HG03354 (cell line): ENCODE data around the gene CITED2.

Source experiments
- ATAC-seq: cut with Tn5 transposase; IDR thresholded peaks from one replicate; pipeline ENCODE4 v1.9.1; 2021; ENCODE audit warnings: mild to moderate bottlenecking; ENCODE audit not compliant: unreplicated experiment, poor library complexity, severe bottlenecking

CITED2 gene

DNA sequence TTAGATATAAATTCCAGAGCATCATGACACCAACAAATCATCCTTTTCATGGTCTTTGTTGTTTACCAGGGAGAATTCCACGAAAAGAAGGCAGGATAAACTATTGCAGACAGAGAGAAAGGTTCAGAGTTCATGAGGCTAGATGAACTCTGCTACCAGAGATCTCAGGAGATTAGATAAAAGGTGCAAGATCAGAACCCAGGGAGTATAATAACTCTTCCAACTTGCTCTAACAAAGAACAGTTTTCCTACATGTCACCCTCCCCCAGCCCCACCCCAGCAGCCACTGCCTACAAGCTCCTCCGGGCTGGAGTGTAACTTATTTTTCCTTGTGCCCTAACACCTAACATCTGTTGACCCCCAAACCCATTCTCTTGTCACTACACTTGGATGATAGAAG, 13.9 kb upstream of the CITED2 start:
- no peak for ATAC-seq

- no peak for ATAC-seq
Observed at GRCh38 chr6:139386404-139386803, 12.0 kb upstream of the CITED2 start.

DNA sequence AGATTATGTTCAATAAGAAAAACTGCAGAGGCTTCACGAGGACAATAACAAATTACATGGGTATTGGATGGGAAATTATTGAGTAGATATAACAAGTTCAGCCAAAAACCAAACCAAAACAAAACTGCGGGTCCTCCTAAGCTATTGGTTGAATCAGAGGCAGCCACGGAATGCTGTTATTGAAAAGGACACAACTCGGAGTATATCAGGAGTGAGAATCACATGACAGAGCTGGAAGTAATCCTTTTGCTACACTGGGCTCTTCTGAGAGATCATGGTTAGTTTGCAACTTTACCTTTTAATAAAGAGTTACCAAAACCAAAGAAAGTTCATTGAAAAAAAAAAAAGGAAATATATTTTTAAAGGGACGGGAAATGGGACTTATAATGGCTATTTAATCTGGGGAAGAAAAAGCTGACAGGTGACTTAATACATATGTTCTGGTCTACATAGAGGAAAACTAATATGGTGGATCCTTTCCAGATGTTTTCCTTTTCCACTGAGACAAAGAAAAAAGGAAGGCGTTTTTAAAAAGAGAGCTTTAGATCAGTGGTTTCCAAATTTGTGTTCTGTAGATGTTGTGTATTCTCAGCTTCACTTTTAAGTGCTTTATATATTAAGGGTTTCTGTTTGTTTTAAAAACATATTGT, 6.9 kb upstream of the CITED2 start:
- no peak for ATAC-seq

DNA sequence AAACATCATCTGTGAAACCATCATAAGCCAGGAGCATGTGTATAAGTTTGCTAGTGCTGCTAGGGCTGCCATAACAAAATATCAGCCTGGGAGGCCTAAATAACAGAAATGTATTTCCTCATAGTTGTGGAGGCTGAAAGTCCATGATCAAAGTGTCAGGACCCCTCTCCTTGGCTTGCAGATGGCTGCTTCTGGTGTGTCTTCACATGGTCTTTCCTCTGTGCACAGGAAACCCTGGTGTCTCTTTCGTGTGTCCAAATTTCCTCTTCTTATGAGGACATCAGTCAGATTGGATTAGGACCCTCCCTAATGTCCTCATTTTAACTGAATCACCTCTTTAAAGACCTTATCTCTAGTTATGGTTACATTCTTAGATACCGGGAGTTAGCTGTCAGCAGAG, 6.2 kb upstream of the CITED2 start:
- no peak for ATAC-seq

GRCh38 chr6:139380168-139380567, 5.7 kb upstream of the CITED2 start:
- no peak for ATAC-seq

GRCh38 chr6:139378882-139379341, 4.5 kb upstream of the CITED2 start:
- ATAC-seq = no peak

GRCh38 chr6:139378226-139378625, 3.8 kb upstream of the CITED2 start:
- ATAC-seq = no peak

- ATAC-seq = no peak
Observed at GRCh38 chr6:139376604-139377218, 2.3 kb upstream of the CITED2 start.

GRCh38 chr6:139376017-139376330, 1.5 kb upstream of the CITED2 start:
- no peak for ATAC-seq

DNA sequence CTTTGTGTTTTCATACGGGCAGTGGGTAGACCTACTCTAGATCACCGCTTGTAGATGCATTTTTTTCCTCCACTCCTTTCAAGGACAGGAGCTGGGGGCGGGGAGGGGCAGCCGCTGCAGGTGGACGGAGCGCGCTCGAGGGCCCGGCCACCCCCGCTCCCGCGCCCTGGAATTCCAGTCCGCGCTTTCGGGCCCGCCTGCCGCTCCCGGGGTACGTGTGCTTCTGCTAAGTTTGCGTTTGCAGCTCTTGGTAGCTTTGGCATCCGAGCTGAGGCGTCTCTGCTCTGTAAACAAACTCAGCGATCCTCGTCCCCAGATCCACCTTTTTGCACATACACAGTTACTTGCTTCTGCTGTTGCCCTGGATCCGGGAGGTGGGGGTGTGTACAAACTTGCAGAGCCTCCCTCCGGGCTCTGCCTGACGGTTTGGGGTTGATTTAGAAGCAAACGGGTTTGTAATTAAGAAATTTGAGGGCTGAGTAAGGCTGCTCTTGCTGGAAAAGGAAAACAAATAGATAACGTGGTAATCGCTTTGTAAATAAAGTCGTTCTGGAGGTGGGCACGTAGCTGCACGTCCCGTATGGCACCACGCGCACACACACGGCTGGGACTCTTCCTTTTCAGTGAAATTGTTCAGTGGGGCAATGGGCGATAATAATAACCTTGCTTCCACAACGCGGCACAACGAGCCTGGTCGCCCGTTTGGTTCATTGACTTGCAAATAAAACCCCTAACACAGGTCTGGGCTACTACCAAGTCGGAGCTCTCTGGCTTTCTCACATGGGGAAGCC, 973 bp upstream of the CITED2 start:
- peak; percentile 58 for ATAC-seq

DNA sequence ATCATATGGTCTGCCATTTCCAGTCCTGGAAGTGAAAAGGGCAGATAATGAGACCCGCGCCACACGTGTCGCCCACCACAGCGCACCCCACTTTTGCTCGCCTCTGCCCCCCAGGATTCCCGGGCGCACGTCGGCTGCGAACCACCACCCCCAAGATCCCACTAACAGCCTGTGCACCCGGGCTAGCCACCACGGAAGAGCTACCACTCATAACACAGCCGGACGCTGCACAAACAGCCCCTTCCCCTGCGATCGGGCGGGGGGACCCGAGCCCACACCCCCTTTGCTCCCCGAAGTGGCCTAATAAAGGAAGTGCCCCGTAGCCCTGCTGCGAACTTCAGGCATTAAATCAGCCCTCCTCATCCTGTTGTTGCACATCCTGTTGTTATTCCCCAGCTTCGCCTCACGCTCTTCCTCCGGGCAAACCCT, 506 bp downstream of the CITED2 start:
- ATAC-seq = peak; percentile 7

DNA sequence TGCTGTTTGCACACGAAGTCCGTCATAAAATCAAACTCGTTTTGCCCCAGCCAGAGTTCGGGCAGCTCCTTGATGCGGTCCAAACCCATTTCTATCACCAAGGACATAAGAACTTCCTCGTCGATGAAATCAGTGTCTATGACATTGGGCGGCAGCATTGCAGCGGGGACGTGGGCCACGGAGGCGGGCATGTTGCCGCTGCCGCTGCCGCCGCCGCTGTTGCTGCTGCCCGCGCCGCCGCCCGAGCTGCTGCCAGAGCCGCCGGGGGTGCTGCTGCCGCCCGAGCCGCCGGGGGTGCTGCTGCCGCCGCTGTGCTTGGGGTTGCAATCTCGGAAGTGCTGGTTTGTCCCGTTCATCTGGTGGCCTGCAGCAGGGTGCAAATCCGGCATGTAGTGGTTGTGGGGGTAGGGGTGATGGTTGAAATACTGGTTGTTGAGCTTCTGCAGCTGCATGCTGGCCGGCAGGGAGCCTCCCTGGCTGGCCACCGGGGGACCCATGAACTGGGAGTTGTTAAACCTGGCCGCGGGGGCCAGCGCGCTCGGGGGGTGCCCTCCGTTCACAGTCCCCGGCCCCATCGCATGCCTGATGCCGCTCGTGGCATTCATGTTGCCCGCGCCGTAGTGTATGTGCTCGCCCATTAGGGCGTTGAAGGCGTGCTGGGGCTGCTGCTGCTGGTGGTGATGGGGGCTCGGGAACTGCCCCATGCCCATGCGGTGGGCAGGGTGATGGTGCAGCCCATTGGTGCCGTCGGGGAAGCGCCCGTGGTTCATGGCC, 1.1 kb downstream of the CITED2 start:
- ATAC-seq = peak; percentile 38

GRCh38 chr6:139372326-139373153, 1.9 kb downstream of the CITED2 start:
- ATAC-seq = no peak

DNA sequence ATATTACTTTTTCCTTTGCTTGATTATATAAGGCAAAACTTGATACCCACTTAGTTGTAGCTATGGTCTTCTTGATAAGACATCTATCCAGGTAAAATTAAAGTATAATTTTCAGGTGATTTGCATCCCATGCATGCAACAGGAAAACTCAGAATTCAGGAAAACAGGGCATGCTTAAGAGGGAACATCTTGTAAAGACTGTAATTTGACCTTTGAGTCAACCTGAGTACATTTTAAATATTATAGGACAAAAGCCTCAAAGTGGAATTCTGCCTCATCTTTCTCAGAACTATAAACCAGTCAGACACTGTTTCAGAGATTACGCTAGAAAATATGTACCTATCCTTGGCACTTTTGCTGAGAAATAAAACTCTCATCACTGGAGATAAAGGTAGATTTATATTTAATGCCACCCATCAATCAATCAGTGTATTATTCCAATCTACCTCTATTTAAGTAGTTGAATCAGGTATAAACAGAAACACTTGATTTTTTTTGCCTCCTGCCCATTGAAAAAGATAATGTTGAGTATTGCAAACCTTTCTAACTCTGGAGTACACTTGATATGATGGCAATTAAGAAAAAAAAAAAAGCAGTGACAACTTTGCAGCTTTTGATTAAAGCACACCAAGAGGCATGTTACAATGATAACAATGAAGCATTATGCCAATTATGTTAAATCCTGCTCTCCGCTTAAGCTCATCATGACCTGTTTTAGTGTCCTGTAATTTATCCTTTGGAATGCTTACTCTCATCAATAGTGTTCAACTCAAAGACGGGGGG, 2.8 kb downstream of the CITED2 start:
- no peak for ATAC-seq

GRCh38 chr6:139370999-139371345, 3.5 kb downstream of the CITED2 start:
- ATAC-seq = no peak

DNA sequence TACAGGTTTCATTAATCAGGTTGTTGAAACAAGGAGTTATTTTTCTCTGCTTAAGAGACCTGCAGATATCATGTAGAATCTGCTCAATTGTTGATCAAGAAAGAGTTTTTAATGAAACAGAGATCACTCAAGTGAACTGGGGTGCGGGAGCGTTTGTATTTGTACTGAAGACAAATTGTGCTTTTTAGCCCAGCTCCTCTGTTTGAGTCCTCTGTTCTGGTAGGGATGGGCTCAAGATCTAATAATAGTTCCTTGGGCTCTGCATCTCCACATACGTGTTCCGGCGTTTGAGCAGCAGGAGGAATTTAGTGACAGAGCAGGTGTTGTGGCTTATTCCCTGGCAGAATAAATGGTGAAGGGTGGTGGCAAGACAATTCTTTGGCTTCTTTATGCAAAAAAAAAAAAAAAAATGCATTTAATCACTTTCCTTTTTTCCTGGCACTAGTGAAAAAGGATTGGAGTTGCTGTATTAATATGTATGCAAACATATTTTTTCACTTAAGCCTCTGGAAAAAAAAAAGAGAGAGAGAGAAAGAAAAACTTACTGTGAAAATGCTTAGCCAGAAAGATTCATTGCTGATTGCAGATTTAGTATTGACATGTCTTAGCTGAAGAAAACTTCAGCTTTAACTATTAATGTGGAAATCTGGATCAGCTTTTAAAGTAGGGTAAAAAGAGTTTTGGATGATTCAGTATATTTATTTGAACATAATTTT, 4.0 kb downstream of the CITED2 start:
- ATAC-seq = no peak

GRCh38 chr6:139369568-139370282, 4.7 kb downstream of the CITED2 start:
- ATAC-seq = no peak

DNA sequence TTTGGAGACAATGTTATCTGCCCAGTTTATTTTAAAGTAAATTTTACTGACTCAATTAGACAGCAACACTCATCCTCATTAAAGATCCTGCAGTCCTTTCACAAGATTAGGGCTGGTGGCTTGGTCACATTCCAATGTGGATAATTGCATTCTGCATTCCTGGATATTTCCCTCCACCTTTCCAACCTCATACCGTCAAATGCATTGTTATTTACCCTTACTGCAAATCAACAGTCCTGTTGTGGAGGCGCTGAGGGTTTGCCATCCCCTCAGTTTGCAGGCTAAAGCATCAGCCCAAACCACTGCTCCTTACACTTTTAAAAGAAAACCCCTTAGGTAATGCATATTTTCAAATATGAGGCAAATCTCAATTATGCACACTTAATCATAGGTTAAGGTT, 5.4 kb downstream of the CITED2 start:
- ATAC-seq = no peak
